Fibroblast of skin of left quadriceps (primary cell): ENCODE results near the gene FGF4.

Source experiments
- DNase-seq, 2 experiments: peaks; one replicate each; pipeline ENCODE4 v3.0.0-alpha.2; 2013; ENCODE audit warnings: low read depth in 2 of 2

The FGF4 gene

DNA sequence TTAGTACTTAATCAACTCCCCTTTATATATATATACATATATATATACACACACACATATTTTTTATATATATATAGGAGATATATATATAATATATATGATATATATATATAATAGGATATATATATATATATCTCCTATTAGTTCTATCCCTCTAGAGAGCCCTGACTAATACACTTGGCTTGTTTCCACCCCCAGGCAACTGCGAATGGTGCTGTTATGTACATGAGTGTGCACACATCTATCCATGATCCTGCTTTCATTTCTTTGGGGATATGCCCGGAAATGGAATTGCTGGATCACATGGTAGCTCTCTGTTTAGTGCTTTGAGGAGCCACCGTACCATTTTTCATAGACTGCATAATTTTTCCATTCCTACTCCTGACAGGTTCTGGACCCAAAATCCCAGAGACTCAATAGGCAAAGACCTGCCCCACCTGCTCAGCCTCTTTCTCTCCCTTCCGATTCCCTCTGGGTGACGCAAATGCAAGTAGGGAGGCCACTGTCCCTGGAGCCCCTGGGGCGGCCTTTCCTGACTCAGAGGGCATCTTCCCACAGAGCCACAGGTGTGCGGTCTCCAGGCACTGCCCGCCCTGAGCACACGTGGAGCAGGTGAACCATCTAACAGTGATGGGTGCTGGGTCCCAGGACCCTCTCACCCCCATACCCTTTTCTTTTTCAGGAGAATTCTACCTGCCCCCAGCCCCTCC, 32.1 kb upstream of the FGF4 start:
- DNase-seq: peak in 1 of 2 experiments; percentile 6

GRCh38 chr11:69804769-69805508, 29.8 kb upstream of the FGF4 start:
- DNase-seq: no peak

GRCh38 chr11:69803604-69804218, 28.6 kb upstream of the FGF4 start:
- DNase-seq: no peak

- DNase-seq: no peak
These were observed 27.9 kb upstream of the FGF4 start for GRCh38 chr11:69803022-69803421.

GRCh38 chr11:69802590-69802989, 27.4 kb upstream of the FGF4 start:
- DNase-seq: no peak

DNA sequence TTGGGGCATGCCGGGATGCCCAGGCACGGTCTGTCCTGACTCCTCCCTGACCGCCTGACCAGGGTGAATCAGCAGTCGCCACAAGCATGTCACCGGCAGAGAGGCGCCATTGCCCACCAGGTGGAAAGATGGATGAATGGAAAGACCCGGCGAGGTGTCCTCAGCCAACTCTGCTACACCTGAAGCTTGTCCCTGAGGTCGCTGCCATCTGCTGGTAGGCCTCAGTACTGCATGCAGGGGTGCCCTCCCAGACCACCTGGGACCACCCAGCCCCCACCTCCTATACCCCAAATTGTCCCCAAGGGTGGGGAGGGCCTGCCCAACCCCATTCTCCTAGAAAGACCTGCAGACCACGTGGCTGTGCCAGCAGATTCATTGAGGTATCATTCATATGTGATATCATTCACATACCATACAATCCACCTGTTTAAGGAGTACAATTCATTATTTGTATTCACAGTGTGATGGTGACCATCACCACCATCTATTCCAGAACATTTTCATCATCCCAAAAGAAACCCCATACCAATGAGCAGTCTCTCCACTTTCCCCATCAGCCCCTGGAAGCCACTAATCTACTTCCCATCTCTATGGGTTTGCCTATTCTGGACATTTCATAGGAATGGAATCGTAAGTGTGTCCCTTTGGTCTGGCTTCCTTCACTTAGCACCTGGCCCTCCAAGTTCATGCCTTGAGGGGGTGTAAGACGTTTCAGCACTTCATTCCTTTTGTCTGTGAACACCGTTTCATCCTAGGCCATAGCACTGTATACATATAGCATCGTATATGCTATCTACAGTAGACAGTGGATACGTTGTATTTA, 26.6 kb upstream of the FGF4 start:
- no peak for DNase-seq

DNA sequence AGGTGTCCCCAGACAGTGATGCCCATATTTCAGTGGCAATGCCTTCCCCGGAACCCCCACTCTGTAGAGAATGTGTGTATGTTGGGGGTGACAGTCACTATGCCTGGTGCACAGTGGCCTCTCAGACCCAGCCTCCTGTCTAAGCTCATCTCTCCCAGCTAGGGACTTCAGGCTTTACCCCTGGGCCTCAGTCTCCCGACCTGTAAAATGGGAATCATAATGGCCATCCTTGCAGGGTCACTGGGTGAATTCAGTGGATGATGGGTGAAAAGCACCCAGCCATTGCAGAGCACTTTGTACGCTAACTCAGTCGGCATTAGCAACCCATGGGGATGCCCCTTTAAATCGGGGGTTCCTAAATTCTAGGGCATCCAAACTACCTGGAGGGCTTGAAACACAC, 25.1 kb upstream of the FGF4 start:
- no peak for DNase-seq

- DNase-seq: no peak
These were observed 24.4 kb upstream of the FGF4 start for GRCh38 chr11:69799582-69799981.

DNA sequence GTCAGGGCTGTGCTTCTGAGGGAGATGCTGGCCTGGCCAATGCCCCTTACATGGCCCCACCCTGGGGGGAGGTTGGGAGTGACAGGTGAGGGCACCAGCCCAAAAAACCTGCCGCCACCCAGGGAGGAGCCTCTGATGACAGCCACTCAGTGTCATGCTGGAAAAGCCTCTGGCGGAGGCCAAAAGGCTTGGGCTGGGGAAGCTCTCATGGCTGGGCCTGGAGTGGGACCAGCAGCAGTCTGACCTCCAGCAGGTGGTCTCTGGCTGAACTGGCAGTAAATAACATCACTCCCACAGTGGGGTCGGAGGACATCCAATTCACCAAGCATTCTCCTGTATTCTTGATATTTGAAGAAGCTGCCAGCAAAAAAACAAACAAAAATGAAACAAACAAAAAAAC, 24.0 kb upstream of the FGF4 start:
- DNase-seq: no peak

DNA sequence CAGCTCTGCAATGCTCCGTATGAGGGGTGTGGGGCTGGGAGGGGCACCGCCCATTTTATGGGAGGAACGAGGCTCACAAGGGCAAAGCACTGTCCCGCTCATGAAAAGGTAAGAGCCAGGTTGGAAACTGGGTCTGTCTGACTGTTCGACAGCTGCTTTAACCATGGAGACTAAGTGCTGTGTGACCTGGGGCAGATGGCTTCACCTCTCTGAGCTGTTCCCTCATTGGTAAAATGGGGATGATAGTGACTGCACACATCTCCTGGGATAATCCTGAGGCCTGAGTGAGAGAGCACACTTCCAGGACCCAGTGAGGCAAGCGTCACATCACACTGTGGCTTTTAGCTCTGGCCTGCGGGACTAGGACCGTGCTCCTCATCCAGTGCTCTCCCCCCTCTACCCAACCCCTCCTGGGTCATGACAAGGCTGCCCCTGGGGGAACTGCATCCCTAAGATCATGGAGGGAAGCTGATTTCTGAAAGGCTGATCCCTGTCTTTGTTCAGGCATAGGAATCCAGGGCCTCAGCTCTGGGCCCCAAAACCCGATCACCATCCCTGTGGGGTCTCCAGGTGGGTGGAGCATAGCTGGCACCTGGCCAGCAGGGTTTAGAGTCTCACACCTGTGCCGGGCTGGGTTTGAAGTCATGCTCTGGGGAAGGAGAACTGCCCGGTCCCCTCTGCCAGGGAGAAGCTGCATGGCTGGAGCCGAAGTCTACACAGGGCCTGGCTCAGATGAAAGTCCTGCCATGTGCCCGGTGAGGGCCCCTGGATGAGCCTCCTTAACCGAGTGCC, 22.8 kb upstream of the FGF4 start:
- DNase-seq: no peak

DNA sequence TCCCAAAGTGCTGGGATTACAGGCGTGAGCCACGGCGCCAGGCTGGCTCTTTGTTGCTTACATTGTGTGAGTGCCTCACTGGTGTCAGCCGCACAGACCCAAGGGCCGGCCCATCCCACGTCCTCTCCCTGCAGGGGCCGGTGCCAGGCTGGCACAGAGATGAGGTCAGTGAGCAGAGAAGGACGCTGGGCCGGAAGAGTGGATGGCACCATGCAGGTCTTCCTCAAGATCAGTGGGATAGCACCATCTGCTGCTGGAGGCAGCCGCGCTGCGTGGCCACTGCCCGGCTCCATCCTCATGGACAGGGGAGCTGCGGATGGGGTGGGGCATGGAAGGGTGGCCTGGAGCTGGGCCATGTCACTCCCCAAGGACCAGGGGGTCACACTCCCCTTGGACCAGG, 22.0 kb upstream of the FGF4 start:
- DNase-seq: no peak

GRCh38 chr11:69796063-69796462, 20.9 kb upstream of the FGF4 start:
- DNase-seq: no peak

- peak; percentile 81 to 82 for DNase-seq
These were observed 16.4 kb upstream of the FGF4 start for GRCh38 chr11:69791276-69792180.

DNA sequence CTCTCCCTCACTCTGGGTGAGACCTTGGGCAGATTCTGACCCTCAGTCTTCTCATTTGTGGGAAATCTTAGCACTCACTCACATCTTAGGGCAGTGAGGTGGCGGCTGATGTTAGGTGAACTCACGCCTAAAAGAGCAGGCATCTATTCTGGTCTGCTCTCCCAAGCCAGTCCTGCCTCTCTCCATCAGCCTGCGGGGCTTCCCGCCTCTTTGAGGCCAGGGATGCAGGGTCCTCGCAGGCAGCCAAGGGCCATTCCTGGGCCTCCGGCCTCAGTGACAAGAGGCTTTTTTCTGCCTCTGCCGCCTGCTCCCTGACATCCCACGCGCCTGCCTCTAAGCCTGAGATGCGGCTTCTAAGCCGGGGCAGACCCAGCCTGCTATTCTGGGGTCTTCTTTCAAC, 13.8 kb upstream of the FGF4 start:
- DNase-seq: no peak

- DNase-seq: no peak
These were observed 12.8 kb upstream of the FGF4 start for GRCh38 chr11:69787906-69788305.

DNA sequence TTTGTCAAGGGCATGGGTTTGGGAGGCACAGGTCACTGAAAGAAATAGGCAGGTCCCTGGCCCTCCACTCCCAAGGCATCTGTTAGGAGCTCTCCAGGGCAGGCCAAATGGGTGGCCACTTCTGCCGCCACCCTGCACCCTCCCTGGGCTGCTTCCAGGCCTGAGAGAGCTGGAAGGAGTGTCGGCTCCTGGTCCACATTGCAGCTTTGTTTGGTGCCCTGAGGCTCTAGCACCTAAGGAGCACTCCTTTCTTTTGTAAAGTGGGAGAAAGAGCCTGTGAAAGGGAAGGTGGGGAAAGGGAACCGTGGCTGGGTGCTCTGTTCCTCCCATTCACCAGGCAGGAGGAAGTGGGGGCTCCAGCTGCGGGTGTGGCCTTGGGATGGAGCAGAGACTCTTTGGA, 12.3 kb upstream of the FGF4 start:
- DNase-seq: no peak

DNA sequence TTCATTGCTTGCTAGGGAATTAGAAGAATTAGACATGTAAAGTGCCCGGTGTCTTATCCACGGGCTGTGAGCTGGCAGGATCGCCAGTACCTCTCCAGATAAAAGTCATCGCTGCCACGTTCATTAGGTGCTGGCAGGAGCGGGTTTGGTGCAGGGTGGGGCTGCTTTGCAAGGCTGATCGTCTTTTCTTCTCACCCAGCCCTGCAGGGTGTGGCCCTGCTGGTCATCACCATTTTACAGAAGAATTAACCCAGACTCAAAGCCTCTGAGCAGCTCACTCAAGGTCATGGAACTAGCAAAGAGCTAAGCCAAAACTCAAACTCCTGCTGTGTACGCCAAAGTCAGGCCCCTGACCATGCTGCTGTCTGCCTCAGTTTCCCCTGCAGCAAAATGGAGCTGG, 6.1 kb upstream of the FGF4 start:
- DNase-seq: no peak

- no peak for DNase-seq
These were observed 3.2 kb upstream of the FGF4 start for GRCh38 chr11:69778373-69778772.

GRCh38 chr11:69774354-69775162, 583 bp downstream of the FGF4 start:
- no peak for DNase-seq
